OCI-LY1 (cell line): ENCODE results near the gene HIRA.

Source experiments
- CTCF ChIP-seq: fragments of 200-600 bp; sonication (generic), shearing (Covaris generic); IDR thresholded peaks from 2 replicates; pipeline ENCODE4 v1.5.1; 2017; ENCODE audit warnings: mild to moderate bottlenecking, antibody characterized with exemption, low read length, moderate library complexity, mixed read lengths
- EZH2 ChIP-seq: fragments of 200-600 bp; sonication (generic), shearing (Covaris generic); IDR thresholded peaks from 2 replicates; pipeline ENCODE4 v1.8.0; 2017; ENCODE audit warnings: borderline replicate concordance, mixed run types, mild to moderate bottlenecking, antibody characterized with exemption, low read length, moderate library complexity, mixed read lengths

DNA sequence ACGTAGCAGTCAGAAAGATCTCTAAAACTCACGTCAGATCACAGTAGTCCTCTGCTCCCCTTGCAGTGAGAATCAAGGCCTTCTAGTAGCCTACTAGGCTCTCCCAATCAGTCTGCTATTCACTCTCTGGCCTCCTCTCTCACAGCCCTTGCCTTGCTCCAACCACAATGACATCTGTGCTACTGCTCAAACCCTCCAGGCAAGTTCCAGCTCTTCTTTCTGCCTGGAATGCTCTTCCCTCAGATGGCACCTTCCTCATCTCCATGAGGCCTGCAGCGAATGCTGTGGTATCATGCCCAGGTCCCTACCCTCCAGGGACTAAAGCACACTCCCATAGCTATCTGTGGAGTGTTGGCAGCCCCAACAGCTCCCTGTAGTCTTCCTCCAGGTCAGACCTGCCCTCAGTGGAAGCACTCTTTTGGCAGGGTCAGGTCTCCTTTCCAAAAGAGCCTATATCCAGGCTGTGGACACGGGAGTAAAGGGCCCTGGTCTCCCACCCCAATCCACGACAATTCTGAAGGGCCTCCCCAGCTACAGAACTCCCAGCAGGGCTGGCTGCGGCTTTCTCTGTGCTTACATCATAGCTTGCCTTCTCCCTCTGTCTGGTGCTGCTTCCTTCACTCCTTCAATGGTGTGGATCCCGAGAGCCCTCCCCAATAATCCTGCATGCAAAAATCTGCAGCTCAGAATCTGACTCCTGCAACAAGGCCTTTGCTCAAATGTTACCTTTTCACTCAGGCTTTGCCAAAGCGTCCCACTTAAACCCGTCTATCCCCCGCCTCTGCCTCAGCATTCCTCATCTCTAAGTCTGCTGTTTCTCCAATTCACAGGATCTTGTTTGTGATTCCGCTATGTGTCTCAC lies 8.9 kb downstream of the HIRA start:
- no peak for TF ChIP-seq CTCF
- no peak for TF ChIP-seq EZH2
